K562 (cell line): ENCODE data around the gene SP6. TPM values are rescaled to one million over a fixed set of nuclear protein-coding genes. Genes with fewer than 3 reads are reported as not detected.

Experiments
- BRD9 ChIP-seq: fragments of 450-650 bp; IDR thresholded peaks from 2 replicates; pipeline ENCODE4 v1.6.1; 2018; ENCODE audit warnings: low read depth; ENCODE audit not compliant: partially characterized antibody
- CBX3 ChIP-seq, 2 experiments: IDR thresholded peaks; 1 replicate in 1 of 2; 2 replicates in 1 of 2; pipeline ENCODE4 v1.6.1; 2012; ENCODE audit warnings: inconsistent platforms in 2 of 2, low read length in 2 of 2, borderline replicate concordance in 1 of 2, control low read depth in 1 of 2
- CREBBP ChIP-seq: IDR thresholded peaks from one replicate; pipeline ENCODE4 v1.6.1; 2012; ENCODE audit warnings: low read depth, mild to moderate bottlenecking, control low read depth, inconsistent platforms, low read length
- ELF1 ChIP-seq: fragments of 200-800 bp; sonication (Bioruptor generic); IDR thresholded peaks from 2 replicates; pipeline ENCODE4 v1.6.1; 2016; ENCODE audit warnings: missing genetic modification characterization, missing compliant biosample characterization
- ELF4 ChIP-seq: fragments of 450-650 bp; formaldehyde crosslinking; IDR thresholded peaks from 2 replicates; pipeline ENCODE4 v1.4.0; 2022; ENCODE audit warnings: missing genetic modification characterization
- NR2F6 ChIP-seq: fragments of 450-650 bp; formaldehyde crosslinking; IDR thresholded peaks from 2 replicates; pipeline ENCODE4 v1.4.0; 2020; ENCODE audit warnings: mild to moderate bottlenecking
- PCBP1 ChIP-seq: fragments of 200-400 bp; formaldehyde crosslinking; IDR thresholded peaks from 2 replicates; pipeline ENCODE4 v1.6.1; 2018; ENCODE audit warnings: mild to moderate bottlenecking, low read depth, low read length; ENCODE audit not compliant: poor library complexity, severe bottlenecking
- PRDM10 ChIP-seq: fragments of 450-650 bp; IDR thresholded peaks from 2 replicates; pipeline ENCODE4 v1.6.1; 2018; ENCODE audit not compliant: partially characterized antibody
- SLC30A9 ChIP-seq: fragments of 250-450 bp; sonication (Bioruptor Pico); IDR thresholded peaks from 2 replicates; pipeline ENCODE4 v1.8.0; 2022; ENCODE audit warnings: mild to moderate bottlenecking, moderate library complexity
- ZBTB1 ChIP-seq: sonication (generic); formaldehyde crosslinking; IDR thresholded peaks from 2 replicates; pipeline ENCODE4 v1.8.1; 2023; ENCODE audit warnings: missing genetic modification reagents, low read depth, mild to moderate bottlenecking, borderline replicate concordance
- ZNF398 ChIP-seq: fragments of 250-450 bp; sonication (Bioruptor Pico); IDR thresholded peaks from 2 replicates; pipeline ENCODE4 v1.8.0; 2021; ENCODE audit warnings: moderate library complexity, mild to moderate bottlenecking, inconsistent platforms
- polyA plus RNA-seq, 8 experiments: library from polyadenylated mRNA; depleted of rRNA in 4 of 8; stranded (reverse) in 5 of 8; unstranded in 3 of 8; fragments of >200 nt; fragmentation: Nextera tagmentation in 2 of 8; fragmentation: Illumina TruSeq in 1 of 8; extraction: Ambion mirVana in 2 of 8; extraction: Trizol in 1 of 8; gene quantifications; 2 replicates each; pipeline versions ENCODE4 v1.2.1 to v1.2.3, GENCODE V29; 2011 to 2014; ENCODE audit warnings: inconsistent platforms in 1 of 8, missing spikeins in 1 of 8
- total RNA-seq, 7 experiments: library from RNA; depleted of rRNA in 6 of 7; stranded (reverse); fragments of >200 nt in 6 of 7; fragmentation: Illumina TruSeq in 2 of 7; extraction: Trizol in 2 of 7; gene quantifications; 2 replicates each; pipeline versions ENCODE4 v1.2.1 to v1.2.3, GENCODE V29; 2011 to 2021; ENCODE audit warnings: low replicate concordance in 1 of 7
- TF ChIP-seq, protein P1 (sequence below), 2 experiments: fragments of 450-650 bp; IDR thresholded peaks; 2 replicates each; pipeline ENCODE4 v1.6.1; 2016; ENCODE audit warnings: mild to moderate bottlenecking in 2 of 2, borderline replicate concordance in 1 of 2, low read depth in 1 of 2, moderate library complexity in 1 of 2

Gene SP6
- total and polyA plus RNA-seq, 9 of the 15 experiments (the other 6 are each of a cell fraction or from before 2014, with no cell fraction given): 0.11 to 7.9 (median 2.2) TPM

- TF ChIP-seq ZBTB1 (CRISPR knock-in tag): no peak
- no peak for TF ChIP-seq ELF1
- no peak for TF ChIP-seq ZNF398 (CRISPR knock-in tag)
- TF ChIP-seq, protein P1, sequence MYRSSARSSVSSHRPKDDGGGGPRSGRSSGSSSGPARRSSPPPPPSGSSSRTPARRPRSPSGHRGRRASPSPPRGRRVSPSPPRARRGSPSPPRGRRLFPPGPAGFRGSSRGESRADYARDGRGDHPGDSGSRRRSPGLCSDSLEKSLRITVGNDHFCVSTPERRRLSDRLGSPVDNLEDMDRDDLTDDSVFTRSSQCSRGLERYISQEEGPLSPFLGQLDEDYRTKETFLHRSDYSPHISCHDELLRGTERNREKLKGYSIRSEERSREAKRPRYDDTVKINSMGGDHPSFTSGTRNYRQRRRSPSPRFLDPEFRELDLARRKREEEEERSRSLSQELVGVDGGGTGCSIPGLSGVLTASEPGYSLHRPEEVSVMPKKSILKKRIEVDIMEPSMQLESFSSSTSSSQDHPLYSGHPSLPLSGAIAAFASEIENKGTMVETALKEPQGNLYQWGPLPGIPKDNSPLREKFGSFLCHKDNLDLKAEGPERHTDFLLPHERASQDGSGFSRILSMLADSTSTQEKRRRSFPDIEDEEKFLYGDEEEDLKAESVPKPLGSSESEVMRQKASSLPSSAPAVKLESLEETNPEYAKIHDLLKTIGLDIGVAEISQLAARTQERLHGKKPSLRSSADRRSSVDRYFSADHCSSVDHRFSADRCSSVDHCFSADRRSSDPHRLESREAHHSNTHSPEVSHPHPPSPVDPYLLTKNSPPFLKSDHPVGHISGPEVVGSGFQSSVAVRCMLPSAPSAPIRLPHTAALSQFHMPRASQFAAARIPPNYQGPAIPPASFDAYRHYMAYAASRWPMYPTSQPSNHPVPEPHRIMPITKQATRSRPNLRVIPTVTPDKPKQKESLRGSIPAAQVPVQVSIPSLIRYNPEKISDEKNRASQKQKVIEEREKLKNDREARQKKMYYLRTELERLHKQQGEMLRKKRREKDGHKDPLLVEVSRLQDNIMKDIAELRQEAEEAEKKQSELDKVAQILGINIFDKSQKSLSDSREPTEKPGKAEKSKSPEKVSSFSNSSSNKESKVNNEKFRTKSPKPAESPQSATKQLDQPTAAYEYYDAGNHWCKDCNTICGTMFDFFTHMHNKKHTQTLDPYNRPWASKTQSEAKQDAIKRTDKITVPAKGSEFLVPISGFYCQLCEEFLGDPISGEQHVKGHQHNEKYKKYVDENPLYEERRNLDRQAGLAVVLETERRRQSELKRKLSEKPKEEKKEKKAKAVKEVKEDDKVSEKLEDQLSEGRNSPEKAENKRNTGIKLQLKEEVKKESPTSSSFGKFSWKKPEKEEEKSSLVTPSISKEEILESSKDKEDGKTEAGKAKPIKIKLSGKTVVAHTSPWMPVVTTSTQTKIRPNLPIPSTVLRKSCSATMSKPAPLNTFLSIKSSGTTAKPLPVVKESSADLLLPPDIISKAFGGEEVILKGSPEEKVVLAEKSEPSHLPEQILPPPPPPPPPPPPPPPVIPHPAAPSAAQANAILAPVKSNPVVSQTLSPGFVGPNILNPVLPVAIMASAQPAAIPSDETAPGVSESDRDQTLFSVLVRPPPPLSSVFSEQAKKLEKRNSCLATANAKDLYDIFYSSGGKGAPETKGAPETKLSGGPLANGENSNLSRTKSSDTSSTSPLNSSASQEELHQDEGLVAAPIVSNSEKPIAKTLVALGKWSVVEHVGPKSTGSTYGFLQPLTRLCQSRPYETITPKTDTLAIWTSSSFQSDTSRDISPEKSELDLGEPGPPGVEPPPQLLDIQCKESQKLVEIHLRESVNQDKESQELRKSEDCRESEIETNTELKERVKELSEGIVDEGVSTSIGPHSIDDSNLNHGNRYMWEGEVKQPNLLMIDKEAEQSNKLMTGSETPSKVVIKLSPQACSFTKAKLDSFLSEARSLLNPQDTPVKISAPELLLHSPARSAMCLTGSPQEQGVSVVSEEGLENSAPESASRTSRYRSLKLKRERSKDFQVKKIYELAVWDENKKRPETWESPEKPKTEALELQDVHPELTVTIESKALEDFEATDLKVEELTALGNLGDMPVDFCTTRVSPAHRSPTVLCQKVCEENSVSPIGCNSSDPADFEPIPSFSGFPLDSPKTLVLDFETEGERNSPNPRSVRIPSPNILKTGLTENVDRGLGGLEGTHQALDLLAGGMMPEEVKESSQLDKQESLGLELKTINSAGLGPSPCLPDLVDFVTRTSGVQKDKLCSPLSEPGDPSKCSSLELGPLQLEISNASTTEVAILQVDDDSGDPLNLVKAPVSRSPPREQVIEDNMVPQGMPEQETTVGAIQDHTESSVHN (IDR thresholded peaks at IDR 0.05; ENCODE audit: borderline replicate concordance in 1 of 2, low read depth in 1 of 2): peak in 1 of 2 experiments; percentile 78; a peak in 2 of 4 replicates
- TF ChIP-seq NR2F6 (CRISPR knock-in tag): no peak
- no peak for TF ChIP-seq PCBP1
- TF ChIP-seq BRD9: peak; percentile 70
- TF ChIP-seq CBX3 (IDR thresholded peaks at IDR 0.05; ENCODE audit: borderline replicate concordance in 1 of 2, low read length in 2 of 2): peak in 1 of 2 experiments; percentile 50; a peak in 1 of 3 replicates
- no peak for TF ChIP-seq CREBBP
- no peak for TF ChIP-seq SLC30A9 (CRISPR knock-in tag)
- TF ChIP-seq ELF4 (CRISPR knock-in tag): peak; percentile 95; the same call in 1 of the 2 replicates
- peak; percentile 54 for TF ChIP-seq PRDM10
Measured at GRCh38 chr17:47866941-47867340, 16.0 kb upstream of the SP6 start (continued).
